Fibroblast of lung (primary cell): Measurements from ENCODE around the gene OLA1. TPM values are rescaled to one million over a fixed set of nuclear protein-coding genes. Genes with fewer than 3 reads are reported as not detected.

Experiments
- DNase-seq, 2 donors: peaks; one replicate each; pipeline versions ENCODE4 v3.0.0 to v3.0.0-alpha.2; 2010; ENCODE audit warnings: low read depth in 2 of 2
- H2AFZ ChIP-seq: 2 replicates; pipeline ENCODE4 v1.5.1; 2012; ENCODE audit warnings: low read length, control low read depth, inconsistent platforms
- H3K27ac ChIP-seq: 2 replicates; pipeline ENCODE4 v1.5.1; 2011; ENCODE audit warnings: low read length, control low read depth; ENCODE audit not compliant: insufficient read depth
- H3K27me3 ChIP-seq: 2 replicates; pipeline ENCODE4 v1.5.1; 2011; ENCODE audit warnings: mild to moderate bottlenecking, low read length; ENCODE audit not compliant: control insufficient read depth, insufficient read depth
- H3K36me3 ChIP-seq: 2 replicates; pipeline ENCODE4 v1.5.1; 2011; ENCODE audit warnings: low read length; ENCODE audit not compliant: control insufficient read depth, insufficient read depth
- H3K4me1 ChIP-seq: 2 replicates; pipeline ENCODE4 v1.5.1; 2011; ENCODE audit warnings: low read length; ENCODE audit not compliant: control insufficient read depth, insufficient read depth; ENCODE audit errors: extremely low read depth
- H3K4me2 ChIP-seq: 2 replicates; pipeline ENCODE4 v1.5.1; 2011; ENCODE audit warnings: low read length, control low read depth; ENCODE audit not compliant: insufficient read depth; ENCODE audit errors: extremely low read depth
- H3K4me3 ChIP-seq, 4 experiments: fragments of 200-600 bp in 1 of 4; sonication (generic) in 1 of 4; replicated peaks in 1 of 4; 2 replicates each; pipeline ENCODE4 v1.5.1; 2011 to 2016; ENCODE audit warnings: low read length in 4 of 4, low read depth in 3 of 4, mild to moderate bottlenecking in 3 of 4, control low read depth in 2 of 4, inconsistent platforms in 1 of 4, mixed read lengths in 1 of 4; ENCODE audit not compliant: insufficient read depth in 1 of 4; ENCODE audit errors: control extremely low read depth in 1 of 4
- H3K79me2 ChIP-seq: 2 replicates; pipeline ENCODE4 v1.5.1; 2012; ENCODE audit warnings: mild to moderate bottlenecking, low read length, inconsistent platforms; ENCODE audit not compliant: control insufficient read depth, insufficient read depth
- H3K9ac ChIP-seq: 2 replicates; pipeline ENCODE4 v1.5.1; 2011; ENCODE audit warnings: mild to moderate bottlenecking, low read length, control low read depth; ENCODE audit not compliant: insufficient read depth
- H3K9me3 ChIP-seq: 2 replicates; pipeline ENCODE4 v1.5.1; 2012; ENCODE audit warnings: low read depth, low read length; ENCODE audit not compliant: control insufficient read depth, insufficient read depth
- H4K20me1 ChIP-seq: 2 replicates; pipeline ENCODE4 v1.5.1; 2011; ENCODE audit warnings: low read length; ENCODE audit not compliant: control insufficient read depth, insufficient read depth; ENCODE audit errors: extremely low read depth
- CTCF ChIP-seq, 2 donors: IDR thresholded peaks in 1 of 2; conservative IDR thresholded peaks in 1 of 2; 1 replicate in 1 of 2; 2 replicates in 1 of 2; pipeline ENCODE4 v1.5.1; 2011 to 2012; ENCODE audit warnings: low read length in 2 of 2, control low read depth in 1 of 2, inconsistent platforms in 1 of 2, low read depth in 1 of 2, mild to moderate bottlenecking in 1 of 2
- EZH2 ChIP-seq: IDR thresholded peaks from 2 replicates; pipeline ENCODE4 v1.5.1; 2012; ENCODE audit warnings: low read length, control low read depth, mild to moderate bottlenecking; ENCODE audit errors: missing control alignments
- polyA plus RNA-seq, 2 donors: library from polyadenylated mRNA; depleted of rRNA in 1 of 2; stranded (reverse) in 1 of 2; unstranded in 1 of 2; fragments of >200 nt; gene quantifications; 2 replicates each; pipeline ENCODE4 v1.2.1, GENCODE V29; 2011 to 2012; ENCODE audit warnings: missing spikeins in 1 of 2
- total RNA-seq: library from RNA; depleted of rRNA; stranded (reverse); fragments of >200 nt; gene quantifications from 2 replicates; pipeline ENCODE4 v1.2.1, GENCODE V29; 2014

The OLA1 gene
- total and polyA plus RNA-seq, 2 donors (not counting 1 experiment from before 2014, with no cell fraction given): 74.3 to 91.4 TPM

GRCh38 chr2:174072069-174072468 is 176.3 kb downstream of the OLA1 start:
- no peaks in the 10 kb centered on the region for H4K20me1 ChIP-seq
- H3K27me3 ChIP-seq: no peaks in the 10 kb centered on the region
- no peak overlapping the region for H2AFZ ChIP-seq
- no peak for DNase-seq
- no peaks in the 10 kb centered on the region for H3K36me3 ChIP-seq
- H3K4me3 ChIP-seq: no peak overlapping the region
- TF ChIP-seq EZH2 (no peak), CTCF (conservative IDR thresholded peaks at IDR 0.05 in 1 of 2, IDR thresholded peaks at IDR 0.05 in 1 of 2; ENCODE audit: low read depth in 1 of 2, low read length in 2 of 2) (no peak)
- no peak overlapping the region for H3K27ac ChIP-seq
- no peak overlapping the region for H3K4me2 ChIP-seq
- H3K9me3 ChIP-seq: no peaks in the 10 kb centered on the region
- no peaks in the 10 kb centered on the region for H3K4me1 ChIP-seq
- no peaks in the 10 kb centered on the region for H3K79me2 ChIP-seq
- H3K9ac ChIP-seq: no peak overlapping the region

- Histone ChIP-seq H3K4me2 (no peak overlapping the region), H3K4me1 (no peaks in the 10 kb centered on the region), H2AFZ (no peak overlapping the region), H3K9ac (no peak overlapping the region), H3K79me2 (no peaks in the 10 kb centered on the region), H3K9me3 (no peaks in the 10 kb centered on the region), H3K27ac (no peak overlapping the region), H3K36me3 (no peaks in the 10 kb centered on the region), H4K20me1 (no peaks in the 10 kb centered on the region), H3K27me3 (no peaks in the 10 kb centered on the region), H3K4me3 (no peak overlapping the region)
- no peak for TF ChIP-seq CTCF (conservative IDR thresholded peaks at IDR 0.05 in 1 of 2, IDR thresholded peaks at IDR 0.05 in 1 of 2; ENCODE audit: low read depth in 1 of 2, low read length in 2 of 2)
- no peak for TF ChIP-seq EZH2
- no peak for DNase-seq
Measured at GRCh38 chr2:174071321-174071720, 177.0 kb downstream of the OLA1 start.

DNA sequence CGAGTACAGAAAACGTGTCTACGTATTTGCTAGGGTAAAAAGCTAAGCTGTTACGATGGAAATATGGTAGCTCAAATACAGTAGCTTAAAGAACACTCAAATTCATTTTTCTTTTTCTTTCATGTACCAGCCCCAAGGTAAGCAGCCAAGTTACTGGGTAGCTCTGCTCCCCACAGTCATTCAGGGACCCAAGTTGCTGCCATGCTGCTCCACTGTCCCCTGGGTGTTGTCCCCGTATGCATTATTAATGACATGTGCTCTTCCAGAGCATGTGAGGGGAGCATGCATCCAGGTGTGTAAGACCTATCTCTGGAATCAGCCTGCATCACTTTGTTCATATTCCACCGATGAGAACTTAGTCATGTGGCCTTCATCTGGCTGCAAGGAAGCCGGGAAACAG is 178.1 kb downstream of the OLA1 start:
- H3K4me3 ChIP-seq: no peak overlapping the region
- H3K4me2 ChIP-seq: no peak overlapping the region
- no peaks in the 10 kb centered on the region for H3K9me3 ChIP-seq
- H4K20me1 ChIP-seq: no peaks in the 10 kb centered on the region
- no peak overlapping the region for H3K27ac ChIP-seq
- DNase-seq: no peak
- no peaks in the 10 kb centered on the region for H3K4me1 ChIP-seq
- H2AFZ ChIP-seq: no peak overlapping the region
- H3K9ac ChIP-seq: no peak overlapping the region
- no peaks in the 10 kb centered on the region for H3K79me2 ChIP-seq
- H3K36me3 ChIP-seq: no peaks in the 10 kb centered on the region
- no peaks in the 10 kb centered on the region for H3K27me3 ChIP-seq
- TF ChIP-seq CTCF (conservative IDR thresholded peaks at IDR 0.05 in 1 of 2, IDR thresholded peaks at IDR 0.05 in 1 of 2; ENCODE audit: low read depth in 1 of 2, low read length in 2 of 2): no peak
- TF ChIP-seq EZH2: no peak
